GM12878 (cell line): Measurements from ENCODE around the gene TMEM135.

Source experiments
- CHD4 ChIP-seq: fragments of 200-600 bp; sonication (generic); IDR thresholded peaks from 2 replicates; pipeline ENCODE4 v1.6.1; 2016; ENCODE audit warnings: mild to moderate bottlenecking
- EP300 ChIP-seq, 2 experiments: fragments of 150-350 bp in 1 of 2; IDR thresholded peaks; 2 replicates each; pipeline ENCODE4 v1.6.1; 2011 to 2012; ENCODE audit warnings: low read depth in 2 of 2, low read length in 2 of 2, borderline replicate concordance in 1 of 2, improper control_type of control experiment in 1 of 2, inconsistent platforms in 1 of 2; ENCODE audit not compliant: control insufficient read depth in 1 of 2
- HCFC1 ChIP-seq: fragments of 150-350 bp; IDR thresholded peaks from 2 replicates; pipeline ENCODE4 v1.6.1; 2014; ENCODE audit warnings: low read length
- NR2C2 ChIP-seq: IDR thresholded peaks from 2 replicates; pipeline ENCODE4 v1.6.1; 2011; ENCODE audit warnings: borderline replicate concordance, low read depth; ENCODE audit not compliant: control insufficient read depth, insufficient read length
- SUZ12 ChIP-seq: fragments of 200-600 bp; sonication (generic); IDR thresholded peaks from one replicate; pipeline ENCODE4 v1.6.1; 2018; ENCODE audit warnings: antibody characterized with exemption, mild to moderate bottlenecking; ENCODE audit not compliant: unreplicated experiment
- ZNF274 ChIP-seq: IDR thresholded peaks from one replicate; pipeline ENCODE4 v1.8.0; 2011; ENCODE audit not compliant: insufficient read length, insufficient read depth
- TF ChIP-seq, protein P1 (sequence below), 3 experiments: IDR thresholded peaks in 2 of 3; conservative IDR thresholded peaks in 1 of 3; 2 replicates each; pipeline ENCODE4 v1.5.1; 2011; ENCODE audit warnings: low read depth in 3 of 3, low read length in 3 of 3, mild to moderate bottlenecking in 3 of 3, control low read depth in 2 of 3, moderate library complexity in 2 of 3, inconsistent platforms in 1 of 3, mixed read lengths in 1 of 3; ENCODE audit not compliant: control insufficient read depth in 2 of 3, insufficient read depth in 1 of 3; ENCODE audit errors: extremely low read depth in 1 of 3
- TF ChIP-seq, protein P2 (sequence below): IDR thresholded peaks from 2 replicates; pipeline ENCODE4 v1.6.1; 2011; ENCODE audit warnings: low read depth, low read length, improper control_type of control experiment, borderline replicate concordance

DNA sequence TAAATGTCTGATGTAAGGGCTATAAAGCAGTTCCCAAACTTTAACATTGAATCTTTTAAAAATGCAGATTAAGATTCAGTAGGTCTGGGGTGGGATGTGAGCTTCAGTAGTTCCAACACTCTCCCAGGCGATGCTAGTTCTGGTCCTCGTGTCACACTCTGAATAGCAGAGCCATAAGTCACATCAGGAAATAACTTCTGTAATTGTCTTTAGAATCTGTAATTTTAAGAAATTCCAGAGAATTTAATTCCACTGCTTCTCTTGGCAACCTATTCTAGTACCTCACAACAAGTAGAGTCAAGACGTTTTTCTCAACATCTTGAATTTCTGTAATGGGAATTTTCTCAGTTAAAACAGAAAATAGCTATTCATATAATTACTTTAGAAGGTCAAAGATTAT is 223.1 kb downstream of the TMEM135 start:
- TF ChIP-seq SUZ12 (no peak), CHD4 (no peak), NR2C2 (no peak), HCFC1 (no peak), EP300 (IDR thresholded peaks at IDR 0.05; ENCODE audit: borderline replicate concordance in 1 of 2, control insufficient read depth in 1 of 2, low read depth in 2 of 2, low read length in 2 of 2) (no peak), ZNF274 (no peak)
- TF ChIP-seq, protein P1, sequence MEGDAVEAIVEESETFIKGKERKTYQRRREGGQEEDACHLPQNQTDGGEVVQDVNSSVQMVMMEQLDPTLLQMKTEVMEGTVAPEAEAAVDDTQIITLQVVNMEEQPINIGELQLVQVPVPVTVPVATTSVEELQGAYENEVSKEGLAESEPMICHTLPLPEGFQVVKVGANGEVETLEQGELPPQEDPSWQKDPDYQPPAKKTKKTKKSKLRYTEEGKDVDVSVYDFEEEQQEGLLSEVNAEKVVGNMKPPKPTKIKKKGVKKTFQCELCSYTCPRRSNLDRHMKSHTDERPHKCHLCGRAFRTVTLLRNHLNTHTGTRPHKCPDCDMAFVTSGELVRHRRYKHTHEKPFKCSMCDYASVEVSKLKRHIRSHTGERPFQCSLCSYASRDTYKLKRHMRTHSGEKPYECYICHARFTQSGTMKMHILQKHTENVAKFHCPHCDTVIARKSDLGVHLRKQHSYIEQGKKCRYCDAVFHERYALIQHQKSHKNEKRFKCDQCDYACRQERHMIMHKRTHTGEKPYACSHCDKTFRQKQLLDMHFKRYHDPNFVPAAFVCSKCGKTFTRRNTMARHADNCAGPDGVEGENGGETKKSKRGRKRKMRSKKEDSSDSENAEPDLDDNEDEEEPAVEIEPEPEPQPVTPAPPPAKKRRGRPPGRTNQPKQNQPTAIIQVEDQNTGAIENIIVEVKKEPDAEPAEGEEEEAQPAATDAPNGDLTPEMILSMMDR (IDR thresholded peaks at IDR 0.05 in 2 of 3, conservative IDR thresholded peaks at IDR 0.05 in 1 of 3; ENCODE audit: control insufficient read depth in 2 of 3, extremely low read depth in 1 of 3, insufficient read depth in 1 of 3, low read depth in 3 of 3, low read length in 3 of 3) = no peak
- TF ChIP-seq, protein P2, sequence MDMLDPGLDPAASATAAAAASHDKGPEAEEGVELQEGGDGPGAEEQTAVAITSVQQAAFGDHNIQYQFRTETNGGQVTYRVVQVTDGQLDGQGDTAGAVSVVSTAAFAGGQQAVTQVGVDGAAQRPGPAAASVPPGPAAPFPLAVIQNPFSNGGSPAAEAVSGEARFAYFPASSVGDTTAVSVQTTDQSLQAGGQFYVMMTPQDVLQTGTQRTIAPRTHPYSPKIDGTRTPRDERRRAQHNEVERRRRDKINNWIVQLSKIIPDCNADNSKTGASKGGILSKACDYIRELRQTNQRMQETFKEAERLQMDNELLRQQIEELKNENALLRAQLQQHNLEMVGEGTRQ = no peak
